ENCODE data around the gene RPS6KB1.
"Not testable (repeated sequence)": the region's sequence is repeated elsewhere in the genome, so short reads cannot be mapped to it uniquely, and the experiment has no call there.

The RPS6KB1 gene

GRCh38 chr17:59940697-59941096 is 47.8 kb downstream of the RPS6KB1 start:
- DNase-seq (ENCODE audit: low read depth in 2 of 3, low spot score in 1 of 3): peak in 1 of 3 donors; percentile 33

- no peak for DNase-seq (ENCODE audit: low read depth in 2 of 3, low spot score in 1 of 3)
These were observed 48.2 kb downstream of the RPS6KB1 start for GRCh38 chr17:59941131-59941530.

- not testable (repeated sequence) for DNase-seq (ENCODE audit: low read depth in 2 of 3, low spot score in 1 of 3)
These were observed 53.5 kb downstream of the RPS6KB1 start for GRCh38 chr17:59946433-59946832.

GRCh38 chr17:59947310-59947709 is 54.4 kb downstream of the RPS6KB1 start:
- DNase-seq (ENCODE audit: low read depth in 2 of 3, low spot score in 1 of 3): not testable (repeated sequence)

GRCh38 chr17:59950049-59950448 is 57.1 kb downstream of the RPS6KB1 start:
- DNase-seq (ENCODE audit: low read depth in 2 of 3, low spot score in 1 of 3): no peak

- no peak for DNase-seq (ENCODE audit: low read depth in 2 of 3, low spot score in 1 of 3)
These were observed 61.9 kb downstream of the RPS6KB1 start for GRCh38 chr17:59954856-59955255.

- DNase-seq (ENCODE audit: low read depth in 2 of 3, low spot score in 1 of 3): not testable (repeated sequence)
These were observed 66.7 kb downstream of the RPS6KB1 start for GRCh38 chr17:59959574-59959973.

GRCh38 chr17:59962739-59963318 is 69.9 kb downstream of the RPS6KB1 start:
- DNase-seq (ENCODE audit: low read depth in 2 of 3, low spot score in 1 of 3): no peak

- peak; percentile 21 to 47 (median 32) for DNase-seq (ENCODE audit: low read depth in 2 of 3, low spot score in 1 of 3)
These were observed 71.0 kb downstream of the RPS6KB1 start for GRCh38 chr17:59963738-59964481.

GRCh38 chr17:59964482-59965328 is 71.8 kb downstream of the RPS6KB1 start, which contains the start of gene RNFT1:
Gene RNFT1, minus strand, starts transcription at chr17:59964740. Its CDS starts 77 bp downstream, at chr17:59964663.
- peak; percentile 83 to 92 (median 89) for DNase-seq (ENCODE audit: low read depth in 2 of 3, low spot score in 1 of 3)

GRCh38 chr17:59971771-59972170 is 78.8 kb downstream of the RPS6KB1 start:
- not testable (repeated sequence) for DNase-seq (ENCODE audit: low read depth in 2 of 3, low spot score in 1 of 3)

- no peak for DNase-seq (ENCODE audit: low read depth in 2 of 3, low spot score in 1 of 3)
These were observed 79.9 kb downstream of the RPS6KB1 start for GRCh38 chr17:59972778-59973177.

- DNase-seq (ENCODE audit: low read depth in 2 of 3, low spot score in 1 of 3): not testable (repeated sequence)
These were observed 80.6 kb downstream of the RPS6KB1 start for GRCh38 chr17:59973483-59973882.

GRCh38 chr17:59975166-59975565 is 82.2 kb downstream of the RPS6KB1 start:
- not testable (repeated sequence) for DNase-seq (ENCODE audit: low read depth in 2 of 3, low spot score in 1 of 3)

- not testable (repeated sequence) for DNase-seq (ENCODE audit: low read depth in 2 of 3, low spot score in 1 of 3)
These were observed 103.7 kb downstream of the RPS6KB1 start for GRCh38 chr17:59996608-59997007.
